Right renal cortex interstitium (tissue), 3 donors: ENCODE results near the gene CAMKMT. TPM values are rescaled to one million over a fixed set of nuclear protein-coding genes. Genes with fewer than 3 reads are reported as not detected.
"Not testable (repeated sequence)": the region's sequence is repeated elsewhere in the genome, so short reads cannot be mapped to it uniquely, and the experiment has no call there.

ENCODE experiments used
- DNase-seq, 3 donors: peaks; one replicate each; pipeline ENCODE4 v3.0.0-alpha.2; 2013; ENCODE audit warnings: low read depth in 3 of 3, low spot score in 2 of 3
- polyA plus RNA-seq, 3 donors: library from polyadenylated mRNA; unstranded; fragments of 120-200 nt; gene quantifications; one replicate each; pipeline ENCODE4 v1.2.1, GENCODE V29; 2013; ENCODE audit not compliant: insufficient read length in 3 of 3

The CAMKMT gene
- polyA plus RNA-seq, 3 donors = 13.8 to 16.7 (median 16.3) TPM

- no peak for DNase-seq
These were observed 133.8 kb downstream of the CAMKMT start for GRCh38 chr2:44495544-44495943.

GRCh38 chr2:44496130-44496529 lies 134.4 kb downstream of the CAMKMT start:
- DNase-seq = no peak

GRCh38 chr2:44498551-44498950 lies 136.8 kb downstream of the CAMKMT start:
- no peak for DNase-seq

GRCh38 chr2:44505664-44506063 lies 143.9 kb downstream of the CAMKMT start:
- DNase-seq = not testable (repeated sequence)

GRCh38 chr2:44510246-44510645 lies 148.5 kb downstream of the CAMKMT start:
- no peak for DNase-seq

GRCh38 chr2:44515416-44515815 lies 153.7 kb downstream of the CAMKMT start:
- DNase-seq = no peak

- no peak for DNase-seq
These were observed 157.3 kb downstream of the CAMKMT start for GRCh38 chr2:44519026-44519425.

- DNase-seq = no peak
These were observed 161.1 kb downstream of the CAMKMT start for GRCh38 chr2:44522846-44523245.

- DNase-seq = no peak
These were observed 162.7 kb downstream of the CAMKMT start for GRCh38 chr2:44524347-44524926.

- no peak for DNase-seq
These were observed 164.6 kb downstream of the CAMKMT start for GRCh38 chr2:44526352-44526751.

GRCh38 chr2:44528595-44528994 lies 166.8 kb downstream of the CAMKMT start:
- no peak for DNase-seq

GRCh38 chr2:44529448-44529847 lies 167.7 kb downstream of the CAMKMT start:
- DNase-seq = no peak

- DNase-seq = no peak
These were observed 169.5 kb downstream of the CAMKMT start for GRCh38 chr2:44531289-44531688.

- no peak for DNase-seq
These were observed 170.3 kb downstream of the CAMKMT start for GRCh38 chr2:44532031-44532430.

- DNase-seq = no peak
These were observed 171.8 kb downstream of the CAMKMT start for GRCh38 chr2:44533508-44533907.

- no peak for DNase-seq
These were observed 173.6 kb downstream of the CAMKMT start for GRCh38 chr2:44535376-44535775.

GRCh38 chr2:44537264-44537663 lies 175.5 kb downstream of the CAMKMT start:
- DNase-seq = no peak

GRCh38 chr2:44542520-44542919 lies 180.8 kb downstream of the CAMKMT start:
- DNase-seq = no peak

- DNase-seq = no peak
These were observed 182.3 kb downstream of the CAMKMT start for GRCh38 chr2:44543773-44544725.

- no peak for DNase-seq
These were observed 183.3 kb downstream of the CAMKMT start for GRCh38 chr2:44545005-44545404.

- DNase-seq = no peak
These were observed 184.8 kb downstream of the CAMKMT start for GRCh38 chr2:44546459-44547127.

GRCh38 chr2:44547718-44548117 lies 186.0 kb downstream of the CAMKMT start:
- no peak for DNase-seq
